GM21528 (cell line): ENCODE data around the gene ZGLP1.
"Not testable (repeated sequence)": the region's sequence is repeated elsewhere in the genome, so short reads cannot be mapped to it uniquely, and the experiment has no call there.

Experiments used
- ATAC-seq: cut with Tn5 transposase; IDR thresholded peaks from one replicate; pipeline ENCODE4 v1.9.1; 2021; ENCODE audit warnings: mild to moderate bottlenecking, moderate library complexity; ENCODE audit not compliant: unreplicated experiment, low FRiP score

The ZGLP1 gene

DNA sequence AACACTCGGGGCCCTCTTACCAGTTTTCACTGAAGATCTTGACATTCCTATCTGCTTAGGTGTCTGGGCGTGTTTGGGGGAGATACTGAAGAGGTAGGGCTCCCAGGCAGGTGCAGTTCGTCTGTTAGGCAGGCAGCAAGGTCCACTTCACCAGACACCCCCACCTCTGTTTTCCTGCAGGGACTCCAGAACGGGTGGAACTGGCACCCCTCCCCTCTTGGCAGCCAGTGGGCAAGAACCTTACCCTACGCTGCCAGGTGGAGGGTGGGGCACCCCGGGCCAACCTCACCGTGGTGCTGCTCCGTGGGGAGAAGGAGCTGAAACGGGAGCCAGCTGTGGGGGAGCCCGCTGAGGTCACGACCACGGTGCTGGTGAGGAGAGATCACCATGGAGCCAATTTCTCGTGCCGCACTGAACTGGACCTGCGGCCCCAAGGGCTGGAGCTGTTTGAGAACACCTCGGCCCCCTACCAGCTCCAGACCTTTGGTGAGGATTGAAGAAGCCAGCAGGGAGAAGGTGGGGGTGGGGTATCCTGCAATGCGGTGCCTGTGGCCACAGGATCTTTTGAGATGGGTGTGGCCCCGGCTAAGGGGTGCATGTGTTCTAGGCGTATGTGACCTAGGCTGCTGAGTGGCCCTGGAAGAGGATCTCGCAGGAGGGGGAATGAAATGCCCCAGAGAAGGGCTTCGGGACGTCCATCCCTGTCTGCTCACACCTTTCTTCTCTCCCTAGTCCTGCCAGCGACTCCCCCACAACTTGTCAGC lies 26.1 kb downstream of the ZGLP1 start:
- no peak for ATAC-seq

DNA sequence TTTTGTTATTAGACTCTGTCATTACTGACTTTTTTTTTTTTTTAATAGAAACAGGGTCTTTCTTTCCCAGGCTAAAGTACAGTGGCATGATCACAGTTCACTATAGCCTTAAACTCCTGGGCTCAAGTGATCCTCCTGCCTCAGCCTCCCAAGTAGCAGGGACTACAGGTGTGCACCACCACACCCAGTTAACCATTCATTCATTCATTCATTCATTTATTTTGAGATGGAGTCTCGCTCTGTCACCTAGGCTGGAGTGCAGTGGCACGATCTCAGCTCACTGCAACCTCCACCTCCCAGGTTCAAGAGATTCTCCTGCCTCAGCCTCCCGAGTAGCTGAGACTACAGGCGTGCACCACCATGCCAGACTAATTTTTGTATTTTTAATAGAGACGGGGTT lies 27.6 kb downstream of the ZGLP1 start:
- not testable (repeated sequence) for ATAC-seq

GRCh38 chr19:10279737-10280442 lies 29.7 kb downstream of the ZGLP1 start:
- ATAC-seq = no peak

DNA sequence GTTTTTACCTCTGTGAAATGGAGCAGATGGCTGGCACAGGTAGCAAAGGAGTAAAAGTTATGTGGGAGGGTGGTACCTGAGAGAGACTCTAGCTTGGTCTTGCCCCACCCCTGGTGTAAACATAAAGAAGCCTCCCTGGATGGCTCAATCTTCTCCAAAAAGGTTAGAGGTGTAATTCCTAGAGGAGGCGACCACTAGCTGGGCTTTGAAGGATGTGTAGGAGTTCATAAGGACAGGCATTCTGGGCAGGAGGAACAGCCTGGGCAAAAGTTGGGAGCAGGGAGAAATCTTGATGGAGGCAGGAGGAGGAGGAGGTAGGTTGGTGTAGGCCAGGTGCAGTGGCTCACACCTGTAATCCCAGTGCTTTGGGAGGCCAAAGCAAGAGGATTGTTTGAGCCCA lies 30.7 kb downstream of the ZGLP1 start:
- ATAC-seq = no peak

- no peak for ATAC-seq
Observed at GRCh38 chr19:10277795-10278589, 31.6 kb downstream of the ZGLP1 start.

DNA sequence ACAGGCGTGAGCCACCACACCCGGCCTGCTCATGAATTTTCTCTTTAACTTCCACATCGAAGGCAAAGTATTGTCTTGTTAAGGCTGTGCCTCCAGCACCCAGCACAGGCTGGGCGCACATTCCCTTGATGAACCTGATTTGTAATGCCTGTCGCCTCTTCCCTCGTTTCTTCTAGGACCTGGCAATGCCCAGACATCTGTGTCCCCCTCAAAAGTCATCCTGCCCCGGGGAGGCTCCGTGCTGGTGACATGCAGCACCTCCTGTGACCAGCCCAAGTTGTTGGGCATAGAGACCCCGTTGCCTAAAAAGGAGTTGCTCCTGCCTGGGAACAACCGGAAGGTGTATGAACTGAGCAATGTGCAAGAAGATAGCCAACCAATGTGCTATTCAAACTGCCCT lies 35.0 kb downstream of the ZGLP1 start:
- ATAC-seq = no peak

- ATAC-seq = peak; percentile 7
Observed at GRCh38 chr19:10271543-10272086, 38.0 kb downstream of the ZGLP1 start.

DNA sequence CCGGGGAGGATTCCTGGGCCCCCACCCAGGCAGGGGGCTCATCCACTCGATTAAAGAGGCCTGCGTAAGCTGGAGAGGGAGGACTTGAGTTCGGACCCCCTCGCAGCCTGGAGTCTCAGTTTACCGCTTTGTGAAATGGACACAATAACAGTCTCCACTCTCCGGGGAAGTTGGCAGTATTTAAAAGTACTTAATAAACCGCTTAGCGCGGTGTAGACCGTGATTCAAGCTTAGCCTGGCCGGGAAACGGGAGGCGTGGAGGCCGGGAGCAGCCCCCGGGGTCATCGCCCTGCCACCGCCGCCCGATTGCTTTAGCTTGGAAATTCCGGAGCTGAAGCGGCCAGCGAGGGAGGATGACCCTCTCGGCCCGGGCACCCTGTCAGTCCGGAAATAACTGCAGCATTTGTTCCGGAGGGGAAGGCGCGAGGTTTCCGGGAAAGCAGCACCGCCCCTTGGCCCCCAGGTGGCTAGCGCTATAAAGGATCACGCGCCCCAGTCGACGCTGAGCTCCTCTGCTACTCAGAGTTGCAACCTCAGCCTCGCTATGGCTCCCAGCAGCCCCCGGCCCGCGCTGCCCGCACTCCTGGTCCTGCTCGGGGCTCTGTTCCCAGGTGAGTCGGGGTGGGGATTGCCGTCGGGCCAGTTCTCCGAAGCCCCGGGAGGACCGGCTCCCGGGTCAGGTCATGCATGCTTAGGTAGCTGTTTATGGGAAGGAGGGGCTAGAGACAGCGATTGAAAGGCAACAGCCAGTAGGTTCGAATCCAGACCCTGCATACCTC lies 38.8 kb downstream of the ZGLP1 start, which contains the start of gene ICAM1:
ICAM1 (plus strand) TSS at position 505 of the 779 bp plus-strand sequence; CDS start at position 545, 40 bp downstream.
- peak; percentile 53 for ATAC-seq

DNA sequence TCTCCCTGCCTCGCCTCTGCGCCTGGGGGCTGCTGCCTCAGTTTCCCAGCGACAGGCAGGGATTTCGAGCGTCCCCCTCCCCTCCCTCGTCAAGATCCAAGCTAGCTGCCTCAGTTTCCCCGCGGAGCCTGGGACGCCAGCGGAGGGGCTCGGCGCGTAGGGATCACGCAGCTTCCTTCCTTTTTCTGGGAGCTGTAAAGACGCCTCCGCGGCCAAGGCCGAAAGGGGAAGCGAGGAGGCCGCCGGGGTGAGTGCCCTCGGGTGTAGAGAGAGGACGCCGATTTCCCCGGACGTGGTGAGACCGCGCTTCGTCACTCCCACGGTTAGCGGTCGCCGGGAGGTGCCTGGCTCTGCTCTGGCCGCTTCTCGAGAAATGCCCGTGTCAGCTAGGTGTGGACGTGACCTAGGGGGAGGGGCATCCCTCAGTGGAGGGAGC lies 39.4 kb downstream of the ZGLP1 start:
- peak; percentile 27 for ATAC-seq

DNA sequence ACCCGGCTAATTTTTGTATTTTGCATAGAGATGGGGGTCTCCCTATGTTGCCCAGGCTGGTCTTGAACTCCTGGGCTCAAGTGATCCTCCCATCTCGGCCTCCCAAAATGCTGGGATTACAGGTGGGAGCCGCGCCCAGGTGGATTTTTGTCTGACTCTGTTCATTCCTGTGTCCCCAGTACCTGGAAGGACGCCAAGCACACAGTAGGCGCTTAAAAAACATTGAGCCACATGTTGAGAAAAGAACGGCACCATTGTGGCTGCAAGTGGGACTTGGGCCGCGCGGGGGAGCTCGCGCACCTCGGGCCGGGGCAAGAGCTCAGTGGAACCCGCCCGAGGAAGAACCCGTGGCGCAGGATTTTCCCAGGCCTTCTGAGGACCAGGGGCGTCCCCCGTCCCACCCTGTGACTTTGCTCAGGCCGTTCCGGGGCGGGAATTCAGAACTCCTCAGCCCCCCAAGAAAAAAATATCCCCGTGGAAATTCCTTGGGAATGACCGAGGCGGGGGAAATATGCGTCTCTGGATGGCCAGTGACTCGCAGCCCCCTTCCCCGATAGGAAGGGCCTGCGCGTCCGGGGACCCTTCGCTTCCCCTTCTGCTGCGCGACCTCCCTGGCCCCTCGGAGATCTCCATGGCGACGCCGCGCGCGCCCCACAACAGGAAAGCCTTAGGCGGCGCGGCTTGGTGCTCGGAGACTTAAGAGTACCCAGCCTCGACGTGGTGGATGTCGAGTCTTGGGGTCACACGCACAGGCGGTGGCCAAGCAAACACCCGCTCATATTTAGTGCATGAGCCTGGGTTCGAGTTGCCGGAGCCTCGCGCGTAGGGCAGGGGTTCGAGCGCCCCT lies 40.1 kb downstream of the ZGLP1 start:
- ATAC-seq = peak; percentile 42

DNA sequence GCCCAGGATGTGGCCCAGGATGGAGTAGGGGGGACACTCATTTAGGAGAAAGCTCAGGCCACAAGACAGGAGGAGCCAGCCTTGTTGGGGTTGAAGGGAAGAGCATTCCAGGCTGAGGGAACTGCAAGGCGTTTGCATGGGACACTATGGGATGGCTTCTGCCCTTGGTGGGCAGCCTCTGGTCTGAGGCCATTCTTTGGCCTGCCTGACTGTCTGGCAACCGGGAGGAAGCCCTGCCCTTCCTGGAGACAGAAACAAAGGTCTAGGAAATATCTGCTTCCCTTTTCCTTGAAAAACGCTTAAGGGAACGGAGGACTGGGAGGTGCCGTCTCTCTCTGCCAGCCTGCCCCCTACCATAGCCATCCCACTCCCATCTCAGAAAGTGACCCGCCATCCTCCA lies 41.5 kb downstream of the ZGLP1 start:
- no peak for ATAC-seq

DNA sequence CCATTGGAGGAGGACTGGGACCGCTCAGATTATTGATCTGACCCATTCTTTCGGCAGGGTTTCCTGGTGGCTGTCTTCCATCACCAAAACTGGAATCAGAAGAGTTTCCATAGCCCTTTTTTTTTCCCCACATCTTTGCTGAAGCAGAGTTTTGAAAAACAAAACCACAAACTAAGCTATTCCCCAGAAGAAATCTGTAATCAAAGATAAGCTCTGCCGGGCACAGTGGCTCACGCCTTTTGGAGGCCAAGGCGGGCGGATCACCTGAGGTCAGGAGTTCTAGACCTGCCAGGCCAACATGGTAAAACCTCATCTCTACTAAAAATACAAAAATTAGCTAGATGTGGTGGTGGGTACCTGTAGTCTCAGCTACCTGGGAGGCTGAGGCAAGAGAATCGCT lies 42.9 kb downstream of the ZGLP1 start:
- ATAC-seq = no peak

DNA sequence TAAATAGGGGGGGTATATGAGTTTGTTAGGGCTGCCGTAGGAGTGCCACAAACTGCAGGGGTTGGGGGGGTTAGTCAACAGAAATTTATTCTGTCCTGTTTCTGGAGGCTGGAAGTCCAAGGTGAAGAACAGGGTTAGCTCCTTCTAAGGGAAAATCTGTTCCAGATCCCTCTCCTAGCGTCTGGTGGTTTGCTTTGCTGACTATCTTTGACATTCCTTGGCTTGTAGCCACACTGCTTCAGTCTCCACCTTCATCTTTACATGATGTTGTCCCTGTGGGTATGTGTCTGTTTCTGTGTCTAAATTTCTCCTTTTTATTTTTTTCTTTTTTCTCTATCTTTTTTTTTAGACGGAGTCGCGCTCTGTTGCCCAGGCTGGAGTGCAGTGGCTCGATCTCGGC lies 46.8 kb downstream of the ZGLP1 start:
- no peak for ATAC-seq

GRCh38 chr19:10260141-10260584 lies 49.5 kb downstream of the ZGLP1 start:
- ATAC-seq = no peak

DNA sequence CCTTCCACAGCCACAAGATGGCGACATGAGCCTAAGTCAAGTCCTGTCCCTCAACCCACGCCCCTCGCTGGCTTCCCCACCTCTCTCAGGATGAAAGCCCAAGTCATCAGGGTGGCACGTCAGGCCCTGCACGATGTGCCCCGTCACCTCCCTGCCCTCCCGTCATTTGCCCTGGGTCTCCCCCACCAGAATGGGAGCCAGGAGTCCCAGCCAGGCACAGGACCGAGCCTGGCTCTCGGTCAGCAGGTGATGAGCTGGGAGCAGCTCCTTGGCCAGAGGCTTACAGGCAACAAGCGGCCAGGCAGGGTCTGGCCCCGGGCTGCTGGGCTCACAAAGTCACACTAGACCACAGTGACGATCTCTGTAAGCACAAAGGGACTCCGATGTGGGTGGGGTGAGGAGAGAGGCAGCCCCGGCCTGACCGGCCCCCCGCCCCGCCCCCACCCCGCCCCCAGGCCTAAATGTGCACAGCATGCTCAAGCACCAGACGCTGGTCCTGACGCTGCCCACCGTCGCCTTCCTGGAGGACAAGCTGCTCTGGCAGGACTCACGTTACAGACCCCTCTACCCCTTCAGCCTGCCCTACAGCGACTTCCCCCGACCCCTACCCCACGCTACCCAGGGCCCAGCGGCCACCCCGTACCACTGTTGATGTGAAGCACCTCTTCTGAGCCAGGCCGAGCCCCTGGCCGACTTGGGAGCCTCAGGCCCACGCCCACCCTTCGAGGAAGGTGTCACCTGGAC lies 50.3 kb downstream of the ZGLP1 start:
- ATAC-seq = no peak

DNA sequence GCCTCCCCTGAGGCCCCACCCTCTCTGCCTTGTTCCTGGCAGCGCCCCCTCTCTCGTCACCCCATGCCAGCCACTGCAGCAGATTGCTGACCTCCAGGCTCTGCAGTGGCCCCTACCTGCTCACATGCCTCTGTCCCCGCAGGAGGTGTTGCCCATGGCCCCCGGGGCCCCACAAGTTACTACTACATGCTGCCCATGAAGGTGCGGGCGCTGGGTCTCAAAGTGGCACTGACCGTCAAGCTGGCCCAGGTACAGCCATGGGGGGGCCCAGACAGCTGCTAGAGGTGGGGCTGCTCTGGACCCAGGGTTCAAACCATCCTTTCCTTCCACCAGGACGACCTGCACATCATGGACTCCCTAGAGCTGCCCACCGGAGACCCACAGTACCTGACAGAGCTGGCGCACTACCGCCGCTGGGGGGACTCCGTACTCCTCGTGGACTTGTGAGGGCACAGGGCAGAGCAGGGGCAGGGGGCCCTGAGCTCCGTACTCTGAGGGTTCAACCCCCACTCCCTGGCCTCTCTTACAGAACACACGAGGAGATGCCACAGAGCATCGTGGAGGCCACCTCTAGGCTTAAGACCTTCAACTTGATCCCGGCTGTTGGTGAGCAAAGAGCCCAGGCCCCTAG lies 51.4 kb downstream of the ZGLP1 start:
- no peak for ATAC-seq

DNA sequence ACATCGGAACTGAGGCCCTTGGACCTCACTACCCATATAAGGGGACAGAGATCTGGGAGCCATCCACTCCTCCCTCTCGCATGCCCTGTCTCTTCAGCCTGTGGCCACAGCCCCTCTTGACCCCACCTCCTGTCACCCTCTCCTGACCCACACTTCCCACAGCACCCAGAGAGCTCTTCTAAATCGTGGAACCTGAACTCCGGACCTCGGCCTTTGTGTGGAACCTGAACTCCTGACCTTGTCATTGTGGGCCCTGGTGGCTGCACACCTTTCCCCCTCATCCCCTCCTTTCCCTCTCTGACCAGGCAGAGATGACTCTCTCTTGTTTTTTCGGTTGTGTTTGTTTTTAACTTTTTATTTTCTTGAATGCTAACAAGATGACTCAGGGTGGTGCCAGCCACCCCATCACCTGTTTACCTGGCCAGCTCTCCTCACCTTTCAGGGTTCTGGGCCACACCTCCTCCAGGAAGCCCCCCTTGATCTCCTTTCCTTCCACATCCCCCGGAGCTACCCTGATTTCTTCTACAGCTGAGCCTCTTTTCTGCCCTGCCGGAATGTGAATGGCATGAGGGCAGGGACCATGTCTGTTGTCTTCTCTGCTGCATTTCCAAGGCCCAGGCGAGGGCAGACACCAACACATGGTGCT lies 52.5 kb downstream of the ZGLP1 start:
- no peak for ATAC-seq
